WTC11 (cell line): ENCODE data around the gene ME2.

Source experiments
- FOXP1 ChIP-seq: sonication (generic); formaldehyde crosslinking; IDR thresholded peaks from 2 replicates; pipeline ENCODE4 v1.8.0; 2022; ENCODE audit warnings: missing genetic modification reagents, mild to moderate bottlenecking, moderate library complexity, borderline replicate concordance
- IRF2 ChIP-seq: sonication (generic); formaldehyde crosslinking; IDR thresholded peaks from 2 replicates; pipeline ENCODE4 v1.8.0; 2022; ENCODE audit warnings: low read depth, missing genetic modification reagents, borderline replicate concordance
- NR3C1 ChIP-seq: sonication (generic); formaldehyde crosslinking; conservative IDR thresholded peaks from 2 replicates; pipeline ENCODE4 v1.8.1; 2023; ENCODE audit warnings: low read depth, mild to moderate bottlenecking, missing genetic modification reagents
- TF ChIP-seq, protein P1 (sequence below): fragments of 200-600 bp; IDR thresholded peaks from 2 replicates; pipeline ENCODE4 v1.8.0; 2022; ENCODE audit warnings: antibody characterized with exemption
- TF ChIP-seq, protein P2 (sequence below): sonication (generic); formaldehyde crosslinking; IDR thresholded peaks from 2 replicates; pipeline ENCODE4 v1.8.0; 2022; ENCODE audit warnings: mild to moderate bottlenecking, missing genetic modification reagents

DNA sequence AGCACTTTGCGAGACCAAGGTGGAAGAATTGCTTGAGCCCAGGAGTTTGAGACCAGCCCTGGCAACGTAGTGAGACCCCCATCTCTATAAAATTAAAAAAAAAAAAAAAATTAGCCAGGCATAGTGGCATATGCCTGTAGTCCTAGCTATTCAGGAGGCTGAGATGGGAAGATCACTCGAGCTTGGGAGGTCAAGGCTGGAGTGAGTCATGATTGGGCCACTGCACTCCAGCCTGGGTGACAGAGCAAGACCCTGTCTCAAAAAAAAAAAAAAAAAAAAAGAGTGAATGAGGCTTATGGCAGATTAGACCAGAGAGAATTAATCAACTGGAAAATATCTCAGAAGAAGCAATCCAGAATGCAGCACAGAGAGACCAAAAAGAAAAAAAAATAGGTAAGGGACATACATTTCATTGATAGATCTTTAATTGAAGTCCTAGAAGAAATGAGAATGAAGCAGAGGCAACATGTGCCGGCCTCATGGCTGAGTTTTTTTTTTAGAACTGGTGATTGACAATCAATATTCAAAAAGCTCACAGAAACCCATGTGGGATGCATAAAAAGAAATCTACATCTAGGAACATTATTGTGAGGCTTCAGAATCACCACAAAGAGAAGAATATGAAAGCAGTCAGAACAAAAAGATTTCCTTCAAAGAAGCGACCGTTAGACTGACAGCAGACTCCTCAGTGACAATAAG is 56.7 kb downstream of the ME2 start:
- TF ChIP-seq, protein P1, sequence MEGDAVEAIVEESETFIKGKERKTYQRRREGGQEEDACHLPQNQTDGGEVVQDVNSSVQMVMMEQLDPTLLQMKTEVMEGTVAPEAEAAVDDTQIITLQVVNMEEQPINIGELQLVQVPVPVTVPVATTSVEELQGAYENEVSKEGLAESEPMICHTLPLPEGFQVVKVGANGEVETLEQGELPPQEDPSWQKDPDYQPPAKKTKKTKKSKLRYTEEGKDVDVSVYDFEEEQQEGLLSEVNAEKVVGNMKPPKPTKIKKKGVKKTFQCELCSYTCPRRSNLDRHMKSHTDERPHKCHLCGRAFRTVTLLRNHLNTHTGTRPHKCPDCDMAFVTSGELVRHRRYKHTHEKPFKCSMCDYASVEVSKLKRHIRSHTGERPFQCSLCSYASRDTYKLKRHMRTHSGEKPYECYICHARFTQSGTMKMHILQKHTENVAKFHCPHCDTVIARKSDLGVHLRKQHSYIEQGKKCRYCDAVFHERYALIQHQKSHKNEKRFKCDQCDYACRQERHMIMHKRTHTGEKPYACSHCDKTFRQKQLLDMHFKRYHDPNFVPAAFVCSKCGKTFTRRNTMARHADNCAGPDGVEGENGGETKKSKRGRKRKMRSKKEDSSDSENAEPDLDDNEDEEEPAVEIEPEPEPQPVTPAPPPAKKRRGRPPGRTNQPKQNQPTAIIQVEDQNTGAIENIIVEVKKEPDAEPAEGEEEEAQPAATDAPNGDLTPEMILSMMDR = no peak
- TF ChIP-seq NR3C1 (no peak), IRF2 (no peak), FOXP1 (CRISPR knock-in tag) (no peak)
- TF ChIP-seq, protein P2, sequence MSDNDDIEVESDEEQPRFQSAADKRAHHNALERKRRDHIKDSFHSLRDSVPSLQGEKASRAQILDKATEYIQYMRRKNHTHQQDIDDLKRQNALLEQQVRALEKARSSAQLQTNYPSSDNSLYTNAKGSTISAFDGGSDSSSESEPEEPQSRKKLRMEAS (CRISPR knock-in tag) = no peak
